Measurements from ENCODE around the gene SRPRA. TPM values are rescaled to one million over a fixed set of nuclear protein-coding genes. Genes with fewer than 3 reads are reported as not detected.
A peak's percentile ranks its signal among the peaks of the same experiment; 100 is the strongest.

SRPRA gene
- total RNA-seq, 2 experiments from 2014 or later: 127 to 128 TPM

GRCh38 chr11:126303623-126304456, 35.1 kb upstream of the SRPRA start, which contains the start of gene DCPS:
Gene DCPS, plus strand, starts transcription at chr11:126304060. Its CDS starts 21 bp downstream, at chr11:126304081.
- POLR2A ChIA-PET: interaction anchor here (1.0 to 1.9 kb wide), 6 partner anchors 10 to 92 kb away, joined by 3 to 10 read pairs (median 6); partner anchors contain the start of genes FAM118B, RPUSD4 and ST3GAL4
- H3K27me3 Mint-ChIP-seq: no peaks in the 10 kb centered on the region
- intact Hi-C loops (cut with micrococcal nuclease): no loop called here
- CTCF ChIA-PET: interaction anchor here (0.7 to 2.1 kb wide), 3 partner anchors 13 to 177 kb away, joined by 3 to 9 read pairs (median 6); no protein-coding TSS in a partner anchor
- H3K4me1 Mint-ChIP-seq (ENCODE audit: low read depth): peaks cover 23% of the 10 kb centered on the region
- TF ChIP-seq, protein P1, sequence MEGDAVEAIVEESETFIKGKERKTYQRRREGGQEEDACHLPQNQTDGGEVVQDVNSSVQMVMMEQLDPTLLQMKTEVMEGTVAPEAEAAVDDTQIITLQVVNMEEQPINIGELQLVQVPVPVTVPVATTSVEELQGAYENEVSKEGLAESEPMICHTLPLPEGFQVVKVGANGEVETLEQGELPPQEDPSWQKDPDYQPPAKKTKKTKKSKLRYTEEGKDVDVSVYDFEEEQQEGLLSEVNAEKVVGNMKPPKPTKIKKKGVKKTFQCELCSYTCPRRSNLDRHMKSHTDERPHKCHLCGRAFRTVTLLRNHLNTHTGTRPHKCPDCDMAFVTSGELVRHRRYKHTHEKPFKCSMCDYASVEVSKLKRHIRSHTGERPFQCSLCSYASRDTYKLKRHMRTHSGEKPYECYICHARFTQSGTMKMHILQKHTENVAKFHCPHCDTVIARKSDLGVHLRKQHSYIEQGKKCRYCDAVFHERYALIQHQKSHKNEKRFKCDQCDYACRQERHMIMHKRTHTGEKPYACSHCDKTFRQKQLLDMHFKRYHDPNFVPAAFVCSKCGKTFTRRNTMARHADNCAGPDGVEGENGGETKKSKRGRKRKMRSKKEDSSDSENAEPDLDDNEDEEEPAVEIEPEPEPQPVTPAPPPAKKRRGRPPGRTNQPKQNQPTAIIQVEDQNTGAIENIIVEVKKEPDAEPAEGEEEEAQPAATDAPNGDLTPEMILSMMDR (IDR thresholded peaks at IDR 0.05): no peak
- H3K36me3 Mint-ChIP-seq (ENCODE audit: low read depth): peaks cover 30% of the 10 kb centered on the region
- DNase-seq: peak; percentile 88
- peak within 1 kb of the TSS; percentile 90 for H3K4me3 Mint-ChIP-seq
- ATAC-seq: peak; percentile 95
- H3K27ac Mint-ChIP-seq: peak within 1 kb of the TSS; percentile 99
- no peaks in the 10 kb centered on the region for H3K9me3 Mint-ChIP-seq

DNA sequence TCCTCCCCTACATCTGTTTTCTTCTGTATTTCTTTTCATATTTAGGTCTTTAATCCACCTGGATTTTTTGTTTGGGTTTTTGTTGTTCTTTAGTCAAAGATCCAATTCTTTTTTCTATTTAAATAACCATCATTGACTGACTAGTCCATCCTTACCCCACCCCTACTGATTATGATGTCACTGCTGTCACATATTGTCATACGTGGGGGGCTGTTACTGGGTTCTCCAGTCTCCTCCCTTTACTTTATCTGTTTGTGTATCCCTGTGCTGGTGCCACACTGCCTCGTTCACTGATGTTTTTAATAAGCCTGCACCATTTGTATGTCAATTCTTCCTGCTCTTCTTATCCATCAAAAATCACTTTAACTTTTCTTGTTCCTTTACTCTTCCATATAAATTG, 28.3 kb upstream of the SRPRA start:
- Mint-ChIP-seq H3K36me3 (ENCODE audit: low read depth) (peaks cover 26% of the 10 kb centered on the region), H3K4me3 (no peak overlapping the region), H3K4me1 (ENCODE audit: low read depth) (peaks cover 18% of the 10 kb centered on the region), H3K27me3 (no peaks in the 10 kb centered on the region), H3K9me3 (no peaks in the 10 kb centered on the region), H3K27ac (no peak overlapping the region)
- CTCF ChIA-PET: no interaction called here
- ATAC-seq (no peak), DNase-seq (no peak)
- TF ChIP-seq, protein P1 (IDR thresholded peaks at IDR 0.05): no peak
- intact Hi-C loops (cut with micrococcal nuclease): no loop called here
- POLR2A ChIA-PET: interaction anchor here (1.4 kb wide), 1 partner anchor 15 kb away, joined by 3 read pairs; no protein-coding TSS in a partner anchor

DNA sequence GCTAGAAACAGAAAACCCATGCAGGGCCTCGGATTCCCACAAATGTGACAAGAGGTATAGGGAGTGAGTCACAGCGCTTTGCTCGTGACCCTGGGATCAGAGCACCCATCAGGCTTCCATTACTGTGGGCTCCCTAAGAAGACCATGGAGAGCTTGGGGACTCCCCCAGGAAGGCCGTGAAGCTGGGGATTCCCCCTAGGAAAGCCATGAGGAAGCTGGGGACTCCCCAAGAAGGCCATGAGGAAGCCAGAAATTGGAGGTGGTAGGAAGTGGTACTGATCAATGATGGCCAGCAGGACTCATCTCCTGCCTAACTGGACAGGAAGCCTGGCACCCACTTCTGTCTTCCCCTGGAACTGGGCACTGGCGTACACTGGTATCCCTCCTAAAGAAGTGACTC, 25.0 kb upstream of the SRPRA start:
- no peaks in the 10 kb centered on the region for H3K9me3 Mint-ChIP-seq
- H3K27ac Mint-ChIP-seq: peak overlapping the region; percentile 71
- intact Hi-C loops (cut with micrococcal nuclease): no loop called here
- TF ChIP-seq, protein P1 (IDR thresholded peaks at IDR 0.05): no peak
- ATAC-seq (no peak), DNase-seq (no peak)
- peaks cover 18% of the 10 kb centered on the region for H3K4me1 Mint-ChIP-seq (ENCODE audit: low read depth)
- H3K27me3 Mint-ChIP-seq: no peaks in the 10 kb centered on the region
- peaks cover 22% of the 10 kb centered on the region for H3K36me3 Mint-ChIP-seq (ENCODE audit: low read depth)
- no peak overlapping the region for H3K4me3 Mint-ChIP-seq
- ChIA-PET CTCF (no interaction called here), POLR2A (interaction anchor here (0.8 to 0.9 kb wide), 3 partner anchors 8 to 42 kb away, joined by 3 read pairs; no protein-coding TSS in a partner anchor)

GRCh38 chr11:126290887-126291286, 22.2 kb upstream of the SRPRA start:
- POLR2A ChIA-PET: interaction anchor here (0.6 to 1.2 kb wide), 3 partner anchors 11 to 79 kb away, joined by 3 read pairs; no protein-coding TSS in a partner anchor
- intact Hi-C loops (cut with micrococcal nuclease): no loop called here
- TF ChIP-seq, protein P1 (IDR thresholded peaks at IDR 0.05): no peak
- H3K4me1 Mint-ChIP-seq (ENCODE audit: low read depth): peaks cover 25% of the 10 kb centered on the region
- CTCF ChIA-PET: interaction anchor here (0.9 to 1.6 kb wide), 2 partner anchors 9 to 20 kb away, joined by 4 to 5 read pairs; no protein-coding TSS in a partner anchor
- ATAC-seq (no peak), DNase-seq (no peak)
- H3K27ac Mint-ChIP-seq: no peak overlapping the region
- H3K27me3 Mint-ChIP-seq: no peaks in the 10 kb centered on the region
- H3K4me3 Mint-ChIP-seq: no peak overlapping the region
- no peaks in the 10 kb centered on the region for H3K9me3 Mint-ChIP-seq
- peaks cover 24% of the 10 kb centered on the region for H3K36me3 Mint-ChIP-seq (ENCODE audit: low read depth)

DNA sequence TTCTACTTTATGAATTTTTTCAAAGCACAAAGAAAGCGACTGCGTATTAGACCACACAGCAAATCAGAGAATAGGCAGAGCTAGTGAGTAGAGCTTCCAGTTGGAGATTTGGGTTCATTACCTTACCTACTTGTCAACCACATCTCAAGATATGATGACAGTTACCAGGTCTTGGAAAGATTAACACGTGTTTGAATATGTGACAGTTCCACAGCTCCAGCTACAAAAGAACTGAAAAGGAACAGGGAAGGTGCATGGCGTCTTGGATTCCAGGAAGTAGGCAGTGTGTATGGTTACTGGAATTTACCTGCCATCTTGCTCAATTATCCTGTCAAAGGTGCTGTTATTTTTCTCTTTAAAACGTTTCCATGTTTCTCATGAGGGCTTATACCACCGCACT, 19.5 kb upstream of the SRPRA start:
- H3K27ac Mint-ChIP-seq: no peak overlapping the region
- CTCF ChIA-PET: no interaction called here

More for the DNA sequence above, 19.5 kb upstream of the SRPRA start:
- H3K4me3 Mint-ChIP-seq: no peak overlapping the region
- POLR2A ChIA-PET: no interaction called here
- intact Hi-C loops (cut with micrococcal nuclease): no loop called here
- peaks cover 13% of the 10 kb centered on the region for H3K36me3 Mint-ChIP-seq (ENCODE audit: low read depth)
- peaks cover 30% of the 10 kb centered on the region for H3K4me1 Mint-ChIP-seq (ENCODE audit: low read depth)
- no peak for ATAC-seq
- no peaks in the 10 kb centered on the region for H3K9me3 Mint-ChIP-seq
- H3K27me3 Mint-ChIP-seq: no peaks in the 10 kb centered on the region
- DNase-seq: no peak
- TF ChIP-seq, protein P1 (IDR thresholded peaks at IDR 0.05): no peak

All from activated CD8-positive, alpha-beta T cell treated with anti-CD3 and anti-CD28 coated beads for 36 hours (primary cell).